ENCODE measurements around the gene MAP3K4. TPM values are rescaled to one million over a fixed set of nuclear protein-coding genes. Genes with fewer than 3 reads are reported as not detected.

MAP3K4 gene
- total RNA-seq, 1 donor from 2014 or later: 47.2 TPM

DNA sequence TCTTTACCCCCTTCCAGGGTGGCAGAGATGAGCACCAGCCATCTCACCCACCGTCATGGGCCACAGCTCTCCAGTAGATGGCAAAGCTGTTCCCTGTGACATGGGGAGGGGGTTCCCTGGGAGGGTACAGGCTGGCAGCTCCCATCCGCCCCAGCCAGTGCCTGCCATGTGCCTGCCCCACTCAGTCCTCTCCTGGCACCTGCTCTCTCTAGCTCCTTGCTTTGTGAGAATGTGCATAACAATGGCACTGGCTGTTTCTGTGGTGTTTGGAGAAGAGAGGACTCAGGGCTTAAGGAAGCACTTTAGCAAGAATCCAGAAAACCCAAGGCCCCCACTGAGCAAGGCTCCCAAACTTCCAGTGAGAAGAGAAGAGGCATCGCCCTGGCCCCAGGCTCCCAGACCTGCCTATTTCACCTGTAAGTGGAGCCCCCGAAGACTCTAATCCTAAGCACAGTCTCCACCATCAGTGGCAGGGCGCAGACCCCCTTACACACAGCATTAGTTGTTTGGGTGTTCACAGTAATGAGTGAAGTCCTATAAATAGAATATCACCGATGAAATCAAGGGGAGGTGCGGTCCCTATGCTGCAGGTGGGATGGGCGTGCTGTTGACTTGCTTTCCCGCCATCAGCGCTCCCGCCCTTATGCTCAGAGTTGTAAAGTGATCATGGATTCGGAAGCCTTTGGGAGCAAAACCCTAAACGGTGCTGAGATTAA is 172.1 kb downstream of the MAP3K4 start:
- intact Hi-C loops (cut with DNase I): no loop called here
- no peak for DNase-seq
- no peak overlapping the region for H3K4me3 ChIP-seq
- no peaks in the 10 kb centered on the region for H3K27me3 ChIP-seq (ENCODE audit: low read depth)
- H3K4me1 ChIP-seq: no peaks in the 10 kb centered on the region
- H3K36me3 ChIP-seq: peaks cover 46% of the 10 kb centered on the region
- no peaks in the 10 kb centered on the region for H3K9me3 ChIP-seq
- TF ChIP-seq, protein P1, sequence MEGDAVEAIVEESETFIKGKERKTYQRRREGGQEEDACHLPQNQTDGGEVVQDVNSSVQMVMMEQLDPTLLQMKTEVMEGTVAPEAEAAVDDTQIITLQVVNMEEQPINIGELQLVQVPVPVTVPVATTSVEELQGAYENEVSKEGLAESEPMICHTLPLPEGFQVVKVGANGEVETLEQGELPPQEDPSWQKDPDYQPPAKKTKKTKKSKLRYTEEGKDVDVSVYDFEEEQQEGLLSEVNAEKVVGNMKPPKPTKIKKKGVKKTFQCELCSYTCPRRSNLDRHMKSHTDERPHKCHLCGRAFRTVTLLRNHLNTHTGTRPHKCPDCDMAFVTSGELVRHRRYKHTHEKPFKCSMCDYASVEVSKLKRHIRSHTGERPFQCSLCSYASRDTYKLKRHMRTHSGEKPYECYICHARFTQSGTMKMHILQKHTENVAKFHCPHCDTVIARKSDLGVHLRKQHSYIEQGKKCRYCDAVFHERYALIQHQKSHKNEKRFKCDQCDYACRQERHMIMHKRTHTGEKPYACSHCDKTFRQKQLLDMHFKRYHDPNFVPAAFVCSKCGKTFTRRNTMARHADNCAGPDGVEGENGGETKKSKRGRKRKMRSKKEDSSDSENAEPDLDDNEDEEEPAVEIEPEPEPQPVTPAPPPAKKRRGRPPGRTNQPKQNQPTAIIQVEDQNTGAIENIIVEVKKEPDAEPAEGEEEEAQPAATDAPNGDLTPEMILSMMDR (IDR thresholded peaks at IDR 0.05): no peak
- ATAC-seq: no peak
- no peak overlapping the region for H3K27ac ChIP-seq

DNA sequence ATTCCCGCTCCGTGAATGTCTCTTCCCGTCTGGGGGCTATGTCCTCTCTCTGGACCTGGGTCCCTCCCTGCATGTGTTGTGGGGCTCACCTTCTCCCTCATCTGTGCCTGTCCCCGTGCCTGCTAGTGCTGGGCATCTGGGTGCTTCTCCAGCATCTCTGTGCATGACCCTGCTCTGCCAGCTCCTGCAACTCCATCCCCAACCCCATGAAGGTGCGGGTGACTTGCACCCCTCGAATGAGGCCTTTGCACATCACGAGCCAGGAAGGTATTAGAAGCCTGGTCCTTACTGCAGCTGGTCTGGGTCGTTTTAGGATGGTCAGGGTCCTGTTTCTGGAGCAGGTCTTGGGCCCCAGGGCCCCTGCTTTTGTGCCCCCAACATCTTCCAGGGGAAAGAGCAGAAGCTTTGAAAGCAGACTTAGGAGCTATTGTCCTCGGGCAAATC is 172.6 kb downstream of the MAP3K4 start:
- H3K36me3 ChIP-seq: peaks cover 45% of the 10 kb centered on the region
- ATAC-seq (no peak), DNase-seq (no peak)
- no peaks in the 10 kb centered on the region for H3K9me3 ChIP-seq
- no peak overlapping the region for H3K27ac ChIP-seq
- no peak overlapping the region for H3K4me3 ChIP-seq
- no peaks in the 10 kb centered on the region for H3K4me1 ChIP-seq
- intact Hi-C loops (cut with DNase I): no loop called here
- TF ChIP-seq, protein P1 (IDR thresholded peaks at IDR 0.05): no peak
- no peaks in the 10 kb centered on the region for H3K27me3 ChIP-seq (ENCODE audit: low read depth)

DNA sequence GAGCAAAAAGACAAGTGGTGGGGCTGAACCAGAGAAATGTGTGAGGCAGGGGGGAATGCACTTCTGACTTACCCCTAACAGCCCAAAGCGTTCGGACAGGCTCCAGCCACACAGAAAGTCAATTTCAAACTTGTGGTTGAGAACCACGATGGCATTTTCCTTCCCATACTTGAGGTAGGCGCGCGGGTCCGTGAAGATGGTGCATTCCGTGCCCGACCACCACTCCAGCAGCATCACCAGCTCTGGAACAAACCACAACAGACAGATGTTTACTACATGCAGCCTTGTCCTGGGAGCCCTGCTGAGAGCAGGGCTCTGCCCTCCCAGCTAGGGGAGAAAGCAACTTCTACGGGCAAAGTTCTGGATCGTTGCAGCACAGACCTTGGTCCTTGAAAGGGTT is 174.6 kb downstream of the MAP3K4 start:
- peaks cover 41% of the 10 kb centered on the region for H3K36me3 ChIP-seq
- H3K27me3 ChIP-seq (ENCODE audit: low read depth): no peaks in the 10 kb centered on the region
- no peak overlapping the region for H3K27ac ChIP-seq
- intact Hi-C loops (cut with DNase I): no loop called here
- no peak overlapping the region for H3K4me3 ChIP-seq
- ATAC-seq: no peak
- H3K4me1 ChIP-seq: peaks cover 10% of the 10 kb centered on the region
- TF ChIP-seq, protein P1 (IDR thresholded peaks at IDR 0.05): no peak
- DNase-seq: no peak
- H3K9me3 ChIP-seq: no peaks in the 10 kb centered on the region

DNA sequence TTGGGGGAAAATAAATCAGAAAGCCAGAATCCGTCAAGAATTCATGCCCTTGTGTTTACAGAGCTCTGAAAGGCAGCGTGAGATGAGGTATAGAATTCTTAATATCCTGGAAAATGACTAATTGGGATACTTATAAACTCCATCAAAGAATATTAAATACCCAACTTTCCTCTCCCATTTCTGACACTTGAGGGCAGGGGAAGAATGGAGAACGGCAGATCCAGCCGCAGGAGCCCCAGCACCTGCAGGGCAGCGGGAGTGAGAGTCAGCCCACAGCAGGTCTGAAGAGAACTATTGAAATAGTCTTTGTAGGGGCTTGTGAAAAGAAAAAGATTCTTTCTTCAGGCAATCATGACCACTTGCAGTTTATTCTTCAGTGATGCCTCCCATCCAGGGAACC is 175.1 kb downstream of the MAP3K4 start:
- intact Hi-C loops (cut with DNase I): no loop called here

More for the DNA sequence above, 175.1 kb downstream of the MAP3K4 start:
- Histone ChIP-seq H3K27me3 (ENCODE audit: low read depth) (no peaks in the 10 kb centered on the region), H3K9me3 (no peaks in the 10 kb centered on the region), H3K4me3 (no peak overlapping the region), H3K27ac (no peak overlapping the region), H3K36me3 (peaks cover 41% of the 10 kb centered on the region), H3K4me1 (peaks cover 12% of the 10 kb centered on the region)
- TF ChIP-seq, protein P1 (IDR thresholded peaks at IDR 0.05): no peak
- no peak for DNase-seq
- ATAC-seq: no peak

All from lower lobe of right lung (tissue), 2 donors.